Smooth muscle cell (in vitro differentiated cells): ENCODE measurements around the gene DNAJB7. TPM values are rescaled to one million over a fixed set of nuclear protein-coding genes. Genes with fewer than 3 reads are reported as not detected.

Experiments
- DNase-seq: peaks from one replicate; lab custom pipeline; 2025; ENCODE audit not compliant: unreplicated experiment; lab: John Stamatoyannopoulos, UW
- H2AFZ ChIP-seq: fragments of 200-600 bp; sonication (generic); 2 replicates; pipeline ENCODE4 v1.6.0; 2016; ENCODE audit warnings: antibody characterized with exemption, low read depth, mild to moderate bottlenecking
- H3F3A ChIP-seq: fragments of 200-600 bp; sonication (generic); 2 replicates; pipeline ENCODE4 v1.6.0; 2017; ENCODE audit warnings: antibody characterized with exemption, low read depth
- H3K27ac ChIP-seq: fragments of 200-600 bp; sonication (generic); 2 replicates; pipeline ENCODE4 v1.5.1; 2016; ENCODE audit warnings: low read depth, mild to moderate bottlenecking
- H3K27me3 ChIP-seq: fragments of 200-600 bp; sonication (generic); 2 replicates; pipeline ENCODE4 v1.6.1; 2016; ENCODE audit warnings: low read depth, mild to moderate bottlenecking
- H3K36me3 ChIP-seq: fragments of 200-600 bp; sonication (generic); 2 replicates; pipeline ENCODE4 v1.5.1; 2016; ENCODE audit warnings: low read depth
- H3K4me1 ChIP-seq: fragments of 200-600 bp; sonication (generic); 2 replicates; pipeline ENCODE4 v1.5.1; 2016; ENCODE audit warnings: low read depth
- H3K4me2 ChIP-seq: fragments of 200-600 bp; sonication (generic); 2 replicates; pipeline ENCODE4 v1.6.0; 2016; ENCODE audit warnings: mild to moderate bottlenecking
- H3K4me3 ChIP-seq: fragments of 200-600 bp; sonication (generic); 2 replicates; pipeline ENCODE4 v1.5.1; 2016; ENCODE audit warnings: mild to moderate bottlenecking
- H3K79me2 ChIP-seq: fragments of 200-600 bp; sonication (generic); 2 replicates; pipeline ENCODE4 v1.6.0; 2016; ENCODE audit warnings: low read depth, mild to moderate bottlenecking
- H3K9ac ChIP-seq: fragments of 200-600 bp; sonication (generic); 2 replicates; pipeline ENCODE4 v1.6.0; 2016; ENCODE audit warnings: low read depth
- H3K9me3 ChIP-seq: fragments of 200-600 bp; sonication (generic); replicated peaks from 2 replicates; pipeline ENCODE4 v1.5.1; 2016; ENCODE audit warnings: low read depth
- H4K20me1 ChIP-seq: fragments of 200-600 bp; sonication (generic); 2 replicates; pipeline ENCODE4 v1.6.0; 2016; ENCODE audit warnings: low read depth
- microRNA-seq: library from miRNA; unstranded; fragments of <30 nt; microRNA quantifications from one replicate; pipeline ENCODE4, GENCODE V29; 2016; ENCODE audit warnings: borderline number of aligned reads
- polyA plus RNA-seq: library from polyadenylated mRNA; unstranded; fragments of >200 nt; fragmentation: Nextera tagmentation; extraction: Ambion mirVana; gene quantifications from 2 replicates; pipeline ENCODE4 v1.2.1, GENCODE V29; 2016
- small RNA-seq: library from RNA; depleted of rRNA; stranded (forward); fragments of <200 nt; gene quantifications from one replicate; pipeline ENCODE3, GENCODE V24; 2014
- total RNA-seq: library from RNA; depleted of rRNA; stranded (reverse); fragments of >200 nt; gene quantifications from 2 replicates; pipeline ENCODE4 v1.2.3, GENCODE V29; 2014
- TF ChIP-seq, protein P1 (sequence below): fragments of 200-600 bp; sonication (generic); IDR thresholded peaks from 2 replicates; pipeline ENCODE4 v1.5.1; 2017; ENCODE audit warnings: borderline replicate concordance, mild to moderate bottlenecking, antibody characterized with exemption; ENCODE audit not compliant: insufficient read depth, poor library complexity, severe bottlenecking

Gene DNAJB7
- total and polyA plus RNA-seq, 2 experiments from 2014 or later, result not detected

DNA sequence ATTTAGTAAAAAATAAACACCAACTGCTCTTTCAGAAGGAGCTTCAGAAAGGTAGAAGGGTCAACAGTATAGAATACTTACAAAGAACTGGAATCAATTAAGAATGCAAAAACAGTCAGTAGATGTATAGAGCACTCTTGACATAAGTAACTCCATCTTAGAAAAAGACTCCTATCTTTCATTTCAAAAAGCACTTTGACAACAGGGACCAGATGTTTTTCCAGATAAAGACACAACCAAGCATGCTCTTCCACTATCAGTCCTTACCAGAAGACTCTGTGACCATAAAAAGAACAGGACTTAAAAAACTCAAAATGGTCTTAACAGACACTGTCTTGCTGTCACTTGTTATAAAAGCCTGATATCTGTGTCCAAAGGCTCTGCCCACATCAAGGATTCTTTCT, 48.0 kb downstream of the DNAJB7 start:
- H3K4me3 ChIP-seq, result no peak overlapping the region
- H3F3A ChIP-seq, result no peaks in the 10 kb centered on the region
- TF ChIP-seq, protein P1, sequence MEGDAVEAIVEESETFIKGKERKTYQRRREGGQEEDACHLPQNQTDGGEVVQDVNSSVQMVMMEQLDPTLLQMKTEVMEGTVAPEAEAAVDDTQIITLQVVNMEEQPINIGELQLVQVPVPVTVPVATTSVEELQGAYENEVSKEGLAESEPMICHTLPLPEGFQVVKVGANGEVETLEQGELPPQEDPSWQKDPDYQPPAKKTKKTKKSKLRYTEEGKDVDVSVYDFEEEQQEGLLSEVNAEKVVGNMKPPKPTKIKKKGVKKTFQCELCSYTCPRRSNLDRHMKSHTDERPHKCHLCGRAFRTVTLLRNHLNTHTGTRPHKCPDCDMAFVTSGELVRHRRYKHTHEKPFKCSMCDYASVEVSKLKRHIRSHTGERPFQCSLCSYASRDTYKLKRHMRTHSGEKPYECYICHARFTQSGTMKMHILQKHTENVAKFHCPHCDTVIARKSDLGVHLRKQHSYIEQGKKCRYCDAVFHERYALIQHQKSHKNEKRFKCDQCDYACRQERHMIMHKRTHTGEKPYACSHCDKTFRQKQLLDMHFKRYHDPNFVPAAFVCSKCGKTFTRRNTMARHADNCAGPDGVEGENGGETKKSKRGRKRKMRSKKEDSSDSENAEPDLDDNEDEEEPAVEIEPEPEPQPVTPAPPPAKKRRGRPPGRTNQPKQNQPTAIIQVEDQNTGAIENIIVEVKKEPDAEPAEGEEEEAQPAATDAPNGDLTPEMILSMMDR, result no peak
- H3K4me1 ChIP-seq, result peaks cover 11% of the 10 kb centered on the region
- H3K4me2 ChIP-seq, result no peak overlapping the region
- no peak overlapping the region for H2AFZ ChIP-seq
- H3K79me2 ChIP-seq, result peaks cover 97% of the 10 kb centered on the region
- H3K36me3 ChIP-seq, result no peaks in the 10 kb centered on the region
- no peaks in the 10 kb centered on the region for H3K27me3 ChIP-seq
- H3K27ac ChIP-seq, result no peak overlapping the region
- DNase-seq, result no peak
- no peak overlapping the region for H3K9ac ChIP-seq
- no peaks in the 10 kb centered on the region for H3K9me3 ChIP-seq
- H4K20me1 ChIP-seq, result peaks cover 9% of the 10 kb centered on the region

Small RNAs within 50 kb of the gene (microRNA-seq; reads per million reads assigned to microRNA genes)
- gene MIR4766, result not detected

Small RNAs within 50 kb of the gene (small RNA-seq; reads per million reads assigned to genes)
- not detected for gene MIR4766

Other genes starting within 250 kb of the DNAJB7 start
- 34.1 and 41.7 TPM in 2 replicates for gene MRTFA, start 225.4 kb downstream of the DNAJB7 start, total RNA-seq
- 25.5 and 44.3 TPM in 2 replicates for gene MRTFA, start 225.4 kb downstream of the DNAJB7 start, polyA plus RNA-seq
- gene MCHR1, start 182.6 kb downstream of the DNAJB7 start, total RNA-seq, result 11.8 and 24.6 TPM in 2 replicates
- 12.8 and 18.9 TPM in 2 replicates for gene MCHR1, start 182.6 kb downstream of the DNAJB7 start, polyA plus RNA-seq
- 28.9 and 29.1 TPM in 2 replicates for gene SLC25A17, start 42.8 kb downstream of the DNAJB7 start, total RNA-seq
- gene SLC25A17, start 42.8 kb downstream of the DNAJB7 start, polyA plus RNA-seq, result 29.0 and 31.5 TPM in 2 replicates
- gene ST13, start 5.5 kb downstream of the DNAJB7 start, total RNA-seq, result 118 and 128 TPM in 2 replicates
- 129 and 146 TPM in 2 replicates for gene ST13, start 5.5 kb downstream of the DNAJB7 start, polyA plus RNA-seq
- gene XPNPEP3, start 5.0 kb downstream of the DNAJB7 start, total RNA-seq, result 9.8 and 12.3 TPM in 2 replicates
- 3.9 and 5.3 TPM in 2 replicates for gene XPNPEP3, start 5.0 kb downstream of the DNAJB7 start, polyA plus RNA-seq
- 98.0 and 127 TPM in 2 replicates for gene RBX1, start 89.3 kb upstream of the DNAJB7 start, total RNA-seq
- gene RBX1, start 89.3 kb upstream of the DNAJB7 start, polyA plus RNA-seq, result 276 and 277 TPM in 2 replicates
- 46.4 and 46.8 TPM in 2 replicates for gene EP300, start 230.5 kb upstream of the DNAJB7 start, total RNA-seq
- 10.3 and 27.8 TPM in 2 replicates for gene EP300, start 230.5 kb upstream of the DNAJB7 start, polyA plus RNA-seq